HEK293 (cell line): ENCODE data around the gene CD84.
"Not testable (repeated sequence)": the region's sequence is repeated elsewhere in the genome, so short reads cannot be mapped to it uniquely, and the experiment has no call there.

Experiments
- CTCF ChIA-PET: fragments of 350-600 bp; formaldehyde crosslinking; extraction: SDS; loops from one replicate; lab custom pipeline; 2021; ENCODE audit warnings: antibody characterized with exemption; lab: Yijun Ruan, JAX
- POLR2A ChIA-PET: fragments of 300-600 bp; formaldehyde crosslinking; extraction: SDS; loops from one replicate; lab custom pipeline; 2020; ENCODE audit warnings: antibody characterized with exemption, inconsistent platforms; lab: Yijun Ruan, JAX
- H3K27ac ChIP-seq: fragments of 200-500 bp; sonication (Bioruptor generic); 2 replicates; pipeline ENCODE4 v1.5.1; 2014; ENCODE audit warnings: low read depth, low read length, control low read depth, inconsistent platforms; ENCODE audit errors: extremely low read depth
- H3K36me3 ChIP-seq, 2 experiments: fragments of 200-500 bp in 1 of 2; sonication (Bioruptor generic) in 1 of 2; 1 replicate in 1 of 2; 2 replicates in 1 of 2; pipeline ENCODE4 v1.5.1; 2014 to 2017; ENCODE audit warnings: inconsistent platforms in 2 of 2, low read length in 2 of 2; ENCODE audit not compliant: control insufficient read depth in 2 of 2, insufficient read depth in 1 of 2
- H3K4me1 ChIP-seq: fragments of 200-500 bp; sonication (Bioruptor generic); 2 replicates; pipeline ENCODE4 v1.5.1; 2014; ENCODE audit warnings: mild to moderate bottlenecking, low read length, inconsistent platforms; ENCODE audit not compliant: control insufficient read depth, insufficient read depth
- H3K4me3 ChIP-seq: 2 replicates; pipeline ENCODE4 v1.5.1; 2011; ENCODE audit warnings: low read depth, mild to moderate bottlenecking, control low read depth, low read length, moderate library complexity
- H3K9me3 ChIP-seq: fragments of 200-500 bp; sonication (Bioruptor generic); 2 replicates; pipeline ENCODE4 v1.5.1; 2014; ENCODE audit warnings: low read depth, low read length, inconsistent platforms; ENCODE audit not compliant: control insufficient read depth, insufficient read depth
- BCL11B ChIP-seq: fragments of 450-650 bp; formaldehyde crosslinking; IDR thresholded peaks from 2 replicates; pipeline ENCODE4 v1.5.1; 2016; ENCODE audit warnings: low read depth, missing biosample characterization, missing genetic modification characterization
- IKZF3 ChIP-seq: fragments of 450-650 bp; IDR thresholded peaks from 2 replicates; pipeline ENCODE4 v1.5.0; 2018; ENCODE audit warnings: missing biosample characterization, mild to moderate bottlenecking, missing genetic modification characterization, moderate library complexity
- KLF16 ChIP-seq: fragments of 450-650 bp; formaldehyde crosslinking; IDR thresholded peaks from 2 replicates; pipeline ENCODE4 v1.5.1; 2017; ENCODE audit warnings: missing biosample characterization, missing genetic modification characterization
- OVOL3 ChIP-seq: fragments of 450-650 bp; formaldehyde crosslinking; IDR thresholded peaks from 2 replicates; pipeline ENCODE4 v1.5.1; 2016; ENCODE audit warnings: missing biosample characterization, missing genetic modification characterization
- YY2 ChIP-seq: fragments of 450-650 bp; formaldehyde crosslinking; IDR thresholded peaks from 2 replicates; pipeline ENCODE4 v1.5.1; 2016; ENCODE audit warnings: missing biosample characterization, missing genetic modification characterization
- ZBTB21 ChIP-seq: fragments of 450-650 bp; formaldehyde crosslinking; IDR thresholded peaks from 2 replicates; pipeline ENCODE4 v1.5.1; 2017; ENCODE audit warnings: missing biosample characterization, missing genetic modification characterization
- ZEB2 ChIP-seq: fragments of 450-650 bp; formaldehyde crosslinking; IDR thresholded peaks from 2 replicates; pipeline ENCODE4 v1.5.1; 2016; ENCODE audit warnings: missing biosample characterization, missing genetic modification characterization
- ZNF112 ChIP-seq: fragments of 450-650 bp; formaldehyde crosslinking; IDR thresholded peaks from 2 replicates; pipeline ENCODE4 v1.5.0; 2017; ENCODE audit warnings: missing biosample characterization, missing genetic modification characterization
- ZNF114 ChIP-seq: fragments of 450-650 bp; formaldehyde crosslinking; IDR thresholded peaks from 2 replicates; pipeline ENCODE4 v1.5.0; 2017; ENCODE audit warnings: missing biosample characterization, missing genetic modification characterization
- ZNF121 ChIP-seq: fragments of 450-650 bp; formaldehyde crosslinking; IDR thresholded peaks from 2 replicates; pipeline ENCODE4 v1.5.1; 2016; ENCODE audit warnings: missing biosample characterization, missing genetic modification characterization
- ZNF146 ChIP-seq: fragments of 450-650 bp; formaldehyde crosslinking; IDR thresholded peaks from 2 replicates; pipeline ENCODE4 v1.5.1; 2016; ENCODE audit warnings: missing biosample characterization, missing genetic modification characterization
- ZNF266 ChIP-seq: fragments of 450-650 bp; formaldehyde crosslinking; IDR thresholded peaks from 2 replicates; pipeline ENCODE4 v1.5.1; 2016; ENCODE audit warnings: missing biosample characterization, missing genetic modification characterization, low read depth
- ZNF311 ChIP-seq: fragments of 450-650 bp; formaldehyde crosslinking; IDR thresholded peaks from 2 replicates; pipeline ENCODE4 v1.5.1; 2017; ENCODE audit warnings: missing biosample characterization, missing genetic modification characterization, borderline replicate concordance
- ZNF473 ChIP-seq: fragments of 450-650 bp; formaldehyde crosslinking; IDR thresholded peaks from 2 replicates; pipeline ENCODE4 v1.5.1; 2017; ENCODE audit warnings: missing biosample characterization, missing genetic modification characterization
- ZNF549 ChIP-seq: fragments of 450-650 bp; IDR thresholded peaks from 2 replicates; pipeline ENCODE4 v1.5.1; 2018; ENCODE audit warnings: missing biosample characterization, missing genetic modification characterization, mild to moderate bottlenecking, inconsistent platforms, moderate library complexity
- ZNF623 ChIP-seq: fragments of 450-650 bp; formaldehyde crosslinking; IDR thresholded peaks from 2 replicates; pipeline ENCODE4 v1.5.1; 2016; ENCODE audit warnings: missing biosample characterization, missing genetic modification characterization
- ZNF624 ChIP-seq: fragments of 450-650 bp; formaldehyde crosslinking; IDR thresholded peaks from 2 replicates; pipeline ENCODE4 v1.5.1; 2017; ENCODE audit warnings: missing biosample characterization, missing genetic modification characterization
- ZNF654 ChIP-seq: fragments of 450-650 bp; formaldehyde crosslinking; IDR thresholded peaks from 2 replicates; pipeline ENCODE4 v1.5.1; 2016; ENCODE audit warnings: low read depth, missing biosample characterization, missing genetic modification characterization
- ZNF747 ChIP-seq: fragments of 450-650 bp; formaldehyde crosslinking; IDR thresholded peaks from 2 replicates; pipeline ENCODE4 v1.5.1; 2016; ENCODE audit warnings: missing biosample characterization, missing genetic modification characterization
- ZNF76 ChIP-seq: fragments of 450-650 bp; formaldehyde crosslinking; IDR thresholded peaks from 2 replicates; pipeline ENCODE4; 2016; ENCODE audit warnings: low read depth, missing biosample characterization, missing genetic modification characterization, borderline replicate concordance
- TF ChIP-seq, protein P1 (sequence below): fragments of 450-650 bp; formaldehyde crosslinking; IDR thresholded peaks from 2 replicates; pipeline ENCODE4 v1.5.1; 2017; ENCODE audit warnings: missing biosample characterization, missing genetic modification characterization
- TF ChIP-seq, protein P2 (sequence below): fragments of 450-650 bp; formaldehyde crosslinking; IDR thresholded peaks from 2 replicates; pipeline ENCODE4 v1.5.1; 2016; ENCODE audit warnings: missing biosample characterization, missing genetic modification characterization, borderline replicate concordance

Gene CD84

DNA sequence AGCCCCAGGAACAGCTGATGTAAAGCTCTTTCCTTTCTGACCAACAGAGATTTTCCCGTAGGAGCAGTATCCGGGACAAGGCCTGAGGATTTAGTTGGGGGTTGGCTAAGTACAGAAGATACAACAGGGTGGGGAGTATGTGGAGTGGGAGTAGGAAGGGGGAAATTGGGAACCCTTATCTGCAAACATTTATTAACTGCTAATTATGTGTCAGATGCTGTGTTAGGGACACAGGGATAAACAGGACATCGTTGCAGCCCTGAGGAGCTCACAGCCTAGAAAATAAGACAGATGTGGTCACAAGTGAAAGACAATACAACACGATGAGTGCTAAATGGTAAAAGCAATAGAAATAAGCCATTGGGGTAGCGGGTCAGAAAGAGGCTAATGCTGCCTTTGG, 12.0 kb downstream of the CD84 start:
- Histone ChIP-seq H3K9me3 (no peaks in the 10 kb centered on the region), H3K36me3 (no peaks in the 10 kb centered on the region), H3K4me1 (no peaks in the 10 kb centered on the region), H3K4me3 (no peak overlapping the region)
- ChIA-PET POLR2A (no interaction called here), CTCF (no interaction called here)
- TF ChIP-seq ZNF654, result no peak
- no peak for TF ChIP-seq BCL11B (tag by site-specific recombination)
- no peak for TF ChIP-seq ZNF549 (tag by site-specific recombination)
- no peak for TF ChIP-seq ZNF121 (tag by site-specific recombination)
- TF ChIP-seq IKZF3, result no peak
- TF ChIP-seq, all 188 proteins: peak for 0
- no peak overlapping the region for H3K27ac ChIP-seq

DNA sequence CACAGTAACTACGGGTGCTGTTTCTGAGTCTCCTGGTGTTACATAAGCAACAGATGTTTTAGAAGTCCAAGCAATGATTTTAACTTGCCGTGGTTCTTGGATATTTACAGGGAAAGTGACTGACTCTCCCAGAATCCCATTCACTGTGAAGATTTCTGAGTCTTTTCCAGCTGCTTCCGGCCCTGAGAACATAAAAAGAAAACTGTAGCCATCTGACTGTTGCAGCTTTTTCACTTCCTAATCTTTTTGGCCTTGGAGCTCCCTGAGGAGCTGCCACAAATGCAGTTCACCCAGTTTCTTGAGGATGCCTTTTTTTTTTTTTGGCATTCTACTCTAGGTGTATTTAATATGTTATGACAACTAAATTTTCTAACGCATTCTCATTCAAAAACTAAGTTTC, 13.7 kb downstream of the CD84 start:
- POLR2A ChIA-PET, result no interaction called here
- H3K36me3 ChIP-seq, result no peaks in the 10 kb centered on the region
- no peak for TF ChIP-seq ZNF112 (tag by site-specific recombination)
- no peak for TF ChIP-seq ZNF76 (tag by site-specific recombination)
- TF ChIP-seq ZNF473 (tag by site-specific recombination), result no peak
- no peak for TF ChIP-seq ZNF266 (tag by site-specific recombination)
- no peak for TF ChIP-seq OVOL3 (tag by site-specific recombination)
- no peak for TF ChIP-seq ZNF623
- TF ChIP-seq ZNF114 (tag by site-specific recombination), result no peak
- TF ChIP-seq, protein P1, sequence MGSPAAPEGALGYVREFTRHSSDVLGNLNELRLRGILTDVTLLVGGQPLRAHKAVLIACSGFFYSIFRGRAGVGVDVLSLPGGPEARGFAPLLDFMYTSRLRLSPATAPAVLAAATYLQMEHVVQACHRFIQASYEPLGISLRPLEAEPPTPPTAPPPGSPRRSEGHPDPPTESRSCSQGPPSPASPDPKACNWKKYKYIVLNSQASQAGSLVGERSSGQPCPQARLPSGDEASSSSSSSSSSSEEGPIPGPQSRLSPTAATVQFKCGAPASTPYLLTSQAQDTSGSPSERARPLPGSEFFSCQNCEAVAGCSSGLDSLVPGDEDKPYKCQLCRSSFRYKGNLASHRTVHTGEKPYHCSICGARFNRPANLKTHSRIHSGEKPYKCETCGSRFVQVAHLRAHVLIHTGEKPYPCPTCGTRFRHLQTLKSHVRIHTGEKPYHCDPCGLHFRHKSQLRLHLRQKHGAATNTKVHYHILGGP (tag by site-specific recombination), result no peak
- no peak for TF ChIP-seq KLF16 (tag by site-specific recombination)
- TF ChIP-seq ZEB2 (tag by site-specific recombination), result no peak
- TF ChIP-seq, protein P2, sequence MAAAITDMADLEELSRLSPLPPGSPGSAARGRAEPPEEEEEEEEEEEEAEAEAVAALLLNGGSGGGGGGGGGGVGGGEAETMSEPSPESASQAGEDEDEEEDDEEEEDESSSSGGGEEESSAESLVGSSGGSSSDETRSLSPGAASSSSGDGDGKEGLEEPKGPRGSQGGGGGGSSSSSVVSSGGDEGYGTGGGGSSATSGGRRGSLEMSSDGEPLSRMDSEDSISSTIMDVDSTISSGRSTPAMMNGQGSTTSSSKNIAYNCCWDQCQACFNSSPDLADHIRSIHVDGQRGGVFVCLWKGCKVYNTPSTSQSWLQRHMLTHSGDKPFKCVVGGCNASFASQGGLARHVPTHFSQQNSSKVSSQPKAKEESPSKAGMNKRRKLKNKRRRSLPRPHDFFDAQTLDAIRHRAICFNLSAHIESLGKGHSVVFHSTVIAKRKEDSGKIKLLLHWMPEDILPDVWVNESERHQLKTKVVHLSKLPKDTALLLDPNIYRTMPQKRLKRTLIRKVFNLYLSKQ (tag by site-specific recombination), result no peak
- no peak for TF ChIP-seq ZNF624 (tag by site-specific recombination)
- no peak for TF ChIP-seq ZBTB21 (tag by site-specific recombination)
- no peak for TF ChIP-seq ZNF747 (tag by site-specific recombination)
- TF ChIP-seq ZNF311, result no peak
- no peak for TF ChIP-seq YY2
- no peak for TF ChIP-seq ZNF549 (tag by site-specific recombination)
- TF ChIP-seq, all 188 proteins: peak for 0
- no peak overlapping the region for H3K4me3 ChIP-seq
- H3K27ac ChIP-seq, result no peak overlapping the region
- no peaks in the 10 kb centered on the region for H3K4me1 ChIP-seq
- H3K9me3 ChIP-seq, result no peaks in the 10 kb centered on the region
- CTCF ChIA-PET, result interaction anchor here (0.7 kb wide), 1 partner anchor 270 kb away, joined by 4 read pairs; no protein-coding TSS in a partner anchor

DNA sequence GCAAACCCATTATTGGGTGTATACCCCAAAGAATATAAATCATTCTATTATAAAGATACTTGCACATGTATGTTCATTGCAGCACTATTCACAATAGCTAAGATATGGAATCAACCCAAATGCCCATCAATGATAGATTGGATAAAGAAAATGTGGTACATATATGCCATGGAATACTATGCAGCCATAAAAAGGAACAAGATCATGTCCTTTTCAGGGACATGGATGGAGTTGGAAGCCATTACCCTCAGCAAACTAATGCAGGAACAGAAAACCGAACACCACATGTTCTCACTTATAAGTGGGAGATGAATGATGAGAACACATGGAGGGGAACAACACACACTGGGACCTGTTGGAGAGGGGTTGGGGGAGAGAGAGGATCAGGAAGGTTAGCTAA, 16.1 kb downstream of the CD84 start:
- TF ChIP-seq ZNF146 (tag by site-specific recombination), result peak; percentile 67; the same call in 1 of the 2 replicates
- CTCF ChIA-PET, result interaction anchor here (0.7 kb wide), 1 partner anchor 43 kb away, joined by 3 read pairs; no protein-coding TSS in a partner anchor
- H3K36me3 ChIP-seq, H3K27ac ChIP-seq, H3K4me3 ChIP-seq, POLR2A ChIA-PET, H3K4me1 ChIP-seq, H3K9me3 ChIP-seq: not testable (repeated sequence)

DNA sequence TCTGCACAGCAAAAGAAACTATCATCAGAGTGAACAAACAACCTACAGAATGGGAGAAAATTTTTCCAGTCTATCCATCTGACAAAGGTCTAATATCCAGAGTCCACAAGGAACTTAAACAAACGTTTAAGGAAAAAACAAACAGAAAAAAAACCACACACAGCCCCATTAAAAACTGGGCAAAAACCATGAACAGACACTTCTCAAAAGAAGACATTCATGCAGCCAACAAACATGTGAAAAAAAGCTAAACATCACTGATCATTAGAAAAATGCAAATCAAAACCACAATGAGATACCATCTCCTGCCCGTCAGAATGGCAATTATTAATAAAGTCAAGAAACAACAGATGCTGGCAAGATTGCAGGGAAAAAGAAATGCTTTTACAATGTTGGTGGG, 16.6 kb downstream of the CD84 start:
- H3K27ac ChIP-seq, H3K4me3 ChIP-seq, H3K36me3 ChIP-seq, H3K4me1 ChIP-seq, H3K9me3 ChIP-seq, POLR2A ChIA-PET: not testable (repeated sequence)
- CTCF ChIA-PET, result interaction anchor here (0.7 kb wide), 1 partner anchor 44 kb away, joined by 3 read pairs; no protein-coding TSS in a partner anchor
